Endothelial cell (in vitro differentiated cells): ENCODE measurements around the gene NUDT5. TPM values are rescaled to one million over a fixed set of nuclear protein-coding genes. Genes with fewer than 3 reads are reported as not detected.
A peak's percentile ranks its signal among the peaks of the same experiment; 100 is the strongest.

ENCODE experiments used
- DNase-seq: peaks from one replicate; pipeline ENCODE4 v3.0.0; 2021; ENCODE audit warnings: low spot score
- H3K27ac Mint-ChIP-seq: one replicate; pipeline ENCODE4 v1.8.0; 2021; ENCODE audit warnings: mixed read lengths, inconsistent platforms; ENCODE audit not compliant: unreplicated experiment
- H3K27me3 Mint-ChIP-seq: one replicate; pipeline ENCODE4 v1.8.0; 2021; ENCODE audit warnings: mild to moderate bottlenecking, moderate library complexity, mixed read lengths, inconsistent platforms; ENCODE audit not compliant: unreplicated experiment
- H3K36me3 Mint-ChIP-seq: one replicate; pipeline ENCODE4 v1.8.0; 2021; ENCODE audit warnings: mild to moderate bottlenecking, low read depth, mixed read lengths, inconsistent platforms; ENCODE audit not compliant: unreplicated experiment
- H3K4me1 Mint-ChIP-seq: one replicate; pipeline ENCODE4 v1.8.0; 2021; ENCODE audit warnings: mild to moderate bottlenecking, mixed read lengths, inconsistent platforms; ENCODE audit not compliant: unreplicated experiment
- H3K4me3 Mint-ChIP-seq: one replicate; pipeline ENCODE4 v1.8.0; 2021; ENCODE audit warnings: mild to moderate bottlenecking, mixed read lengths, inconsistent platforms; ENCODE audit not compliant: unreplicated experiment
- H3K9me3 Mint-ChIP-seq: one replicate; pipeline ENCODE4 v1.8.0; 2021; ENCODE audit warnings: mixed read lengths, inconsistent platforms; ENCODE audit not compliant: unreplicated experiment
- CTCF ChIP-seq: fragments of 200-600 bp; sonication (generic); IDR thresholded peaks from one replicate; pipeline ENCODE4 v1.5.0; 2021; ENCODE audit warnings: antibody characterized with exemption; ENCODE audit not compliant: unreplicated experiment
- total RNA-seq: library from RNA; stranded (reverse); fragmentation: NEBNext Ultra II Directional; extraction: Animal tissue kit (Norgen Biotek cat#: 25700); gene quantifications from one replicate; pipeline ENCODE4 v1.2.1, GENCODE V29; 2021; ENCODE audit not compliant: unreplicated experiment

NUDT5 gene
- total RNA-seq, 1 donor from 2014 or later: 61.8 TPM

- TF ChIP-seq CTCF: no peak
- Mint-ChIP-seq H3K36me3 (peaks cover 10% of the 10 kb centered on the region), H3K4me1 (peaks cover 4% of the 10 kb centered on the region), H3K4me3 (no peak overlapping the region), H3K9me3 (no peaks in the 10 kb centered on the region), H3K27me3 (no peaks in the 10 kb centered on the region), H3K27ac (no peak overlapping the region)
- no peak for DNase-seq
Observed at GRCh38 chr10:12188656-12189055, 7.0 kb downstream of the NUDT5 start.

- H3K4me1 Mint-ChIP-seq: peaks cover 4% of the 10 kb centered on the region
- H3K36me3 Mint-ChIP-seq: peaks cover 11% of the 10 kb centered on the region
- no peak overlapping the region for H3K27ac Mint-ChIP-seq
- no peaks in the 10 kb centered on the region for H3K27me3 Mint-ChIP-seq
- H3K9me3 Mint-ChIP-seq: no peaks in the 10 kb centered on the region
- no peak for DNase-seq
- peak overlapping the region; percentile 11 for H3K4me3 Mint-ChIP-seq
- no peak for TF ChIP-seq CTCF
Observed at GRCh38 chr10:12187321-12187905, 8.3 kb downstream of the NUDT5 start.

- Mint-ChIP-seq H3K27me3 (no peaks in the 10 kb centered on the region), H3K27ac (peak overlapping the region; percentile 32), H3K9me3 (no peaks in the 10 kb centered on the region), H3K36me3 (peaks cover 13% of the 10 kb centered on the region), H3K4me1 (peaks cover 4% of the 10 kb centered on the region), H3K4me3 (no peak overlapping the region)
- no peak for TF ChIP-seq CTCF
- no peak for DNase-seq
Observed at GRCh38 chr10:12186323-12186722, 9.4 kb downstream of the NUDT5 start.

DNA sequence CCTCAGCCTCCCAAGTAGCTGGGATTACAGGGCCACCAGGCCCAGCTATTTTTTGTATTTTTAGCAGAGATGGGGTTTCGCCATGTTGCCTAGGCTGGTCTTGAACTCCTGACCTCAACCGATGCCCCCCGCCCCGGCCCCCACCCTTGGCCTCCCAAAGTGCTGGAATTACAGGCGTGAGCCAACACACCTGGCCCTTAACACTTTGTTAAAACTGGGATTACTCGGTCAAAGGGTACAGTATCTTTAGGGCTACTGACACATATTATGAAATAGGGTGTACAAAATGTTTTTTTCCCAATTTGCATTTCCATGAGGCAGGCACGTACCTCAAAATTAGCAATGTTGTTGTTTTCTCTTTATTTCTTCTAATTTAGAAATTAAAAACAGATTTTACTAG is 11.5 kb downstream of the NUDT5 start:
- no peak overlapping the region for H3K4me3 Mint-ChIP-seq
- no peaks in the 10 kb centered on the region for H3K9me3 Mint-ChIP-seq
- DNase-seq: no peak
- H3K4me1 Mint-ChIP-seq: peaks cover 12% of the 10 kb centered on the region
- no peaks in the 10 kb centered on the region for H3K27me3 Mint-ChIP-seq
- no peak overlapping the region for H3K27ac Mint-ChIP-seq
- no peak for TF ChIP-seq CTCF
- peaks cover 17% of the 10 kb centered on the region for H3K36me3 Mint-ChIP-seq

DNA sequence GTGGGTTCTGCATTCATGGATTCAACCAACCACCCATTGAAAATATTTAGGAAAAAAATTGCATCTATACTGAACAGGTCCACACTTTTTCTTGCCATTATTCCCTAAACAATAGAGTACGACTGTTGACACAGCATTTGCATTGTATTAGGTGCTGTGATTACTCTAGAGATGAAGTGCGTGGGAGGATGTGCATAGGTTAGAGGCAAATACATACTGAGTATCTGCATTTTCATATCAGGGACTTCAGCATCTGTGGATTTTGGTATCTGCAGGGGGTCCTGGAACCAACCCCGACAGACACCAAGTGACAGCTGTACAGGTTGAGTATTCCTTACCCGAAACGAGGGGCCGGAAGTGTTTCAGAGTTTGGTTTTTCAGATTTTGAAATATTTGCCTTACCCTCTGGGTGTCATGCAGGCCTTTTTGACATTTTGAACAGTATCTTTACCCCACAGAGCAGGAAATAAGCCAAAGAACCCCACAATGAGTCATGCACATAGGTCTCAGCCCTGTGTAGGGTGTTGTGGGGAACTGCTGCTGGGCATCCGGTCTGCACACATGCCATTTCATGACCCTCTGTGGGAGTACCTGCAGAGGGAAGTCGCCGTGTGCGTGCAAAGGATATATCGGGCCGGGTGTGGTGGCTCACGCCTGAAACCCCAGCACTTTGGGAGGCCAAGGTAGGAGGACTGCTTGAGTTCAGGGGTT is 14.5 kb downstream of the NUDT5 start:
- peaks cover 8% of the 10 kb centered on the region for H3K4me1 Mint-ChIP-seq
- DNase-seq: no peak
- H3K27me3 Mint-ChIP-seq: no peaks in the 10 kb centered on the region
- H3K36me3 Mint-ChIP-seq: peaks cover 17% of the 10 kb centered on the region
- H3K27ac Mint-ChIP-seq: no peak overlapping the region
- H3K9me3 Mint-ChIP-seq: no peaks in the 10 kb centered on the region
- TF ChIP-seq CTCF: no peak
- H3K4me3 Mint-ChIP-seq: no peak overlapping the region
